Ovary (tissue), 3 donors: Measurements from ENCODE around the gene HAUS8.

Source experiments
- CTCF ChIP-seq, 3 donors: fragments of 450-650 bp in 2 of 3; fragments of 200-600 bp in 1 of 3; IDR thresholded peaks; one replicate each; pipeline versions ENCODE4 v1.5.1 to v1.8.0; 2016 to 2022; ENCODE audit warnings: antibody characterized with exemption in 3 of 3, mild to moderate bottlenecking in 1 of 3
- POLR2A ChIP-seq: fragments of 450-650 bp; IDR thresholded peaks from one replicate; pipeline ENCODE4 v1.6.1; 2017; ENCODE audit warnings: antibody characterized with exemption, mild to moderate bottlenecking, moderate library complexity
- donor health status: DM: no; HTN: no; CAD: no.

- TF ChIP-seq CTCF (IDR thresholded peaks at IDR 0.05), result no peak
- no peak for TF ChIP-seq POLR2A
Observed at GRCh38 chr19:17073869-17074633, 1.2 kb downstream of the HAUS8 start.
